Measurements from ENCODE around the gene ENTPD5. TPM values are rescaled to one million over a fixed set of nuclear protein-coding genes. Genes with fewer than 3 reads are reported as not detected.

ENTPD5 gene
- total and polyA plus RNA-seq, 11 donors = 4.7 to 12.3 (median 6.7) TPM

DNA sequence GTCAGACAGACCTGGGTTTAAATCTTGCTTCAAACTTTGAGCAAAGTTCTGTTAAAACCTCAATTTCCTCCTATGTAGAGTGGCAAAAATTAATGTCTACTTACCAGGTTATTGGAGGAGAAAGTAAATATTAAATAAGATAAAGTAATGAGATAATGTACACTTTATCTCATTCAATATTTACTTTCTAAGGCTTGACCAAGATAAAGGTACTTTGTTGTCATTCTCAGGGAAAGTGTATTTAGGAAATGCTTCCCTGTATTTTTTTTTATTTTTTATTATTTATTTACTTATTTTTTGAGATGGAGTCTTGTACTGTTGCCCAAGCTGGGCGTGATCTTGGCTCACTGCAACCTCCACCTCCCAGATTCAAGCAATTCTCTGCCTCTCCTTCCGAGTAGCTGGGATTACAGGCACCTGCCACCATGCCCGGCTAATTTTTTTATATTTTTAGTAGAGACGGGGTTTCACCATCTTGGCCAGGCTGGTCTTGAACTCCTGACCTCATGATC, 73.9 kb downstream of the ENTPD5 start:
- Histone ChIP-seq H3K27ac (no peak overlapping the region), H3K4me3 (no peak overlapping the region), H3K27me3 (no peaks in the 10 kb centered on the region), H3K9me3 (no peaks in the 10 kb centered on the region), H3K4me1 (peaks cover 0 to 29% (median 4%) of the 10 kb centered on the region in 12 donors), H3K36me3 (peaks cover 0 to 64% (median 44%) of the 10 kb centered on the region in 9 donors)
- TF ChIP-seq, protein P1, sequence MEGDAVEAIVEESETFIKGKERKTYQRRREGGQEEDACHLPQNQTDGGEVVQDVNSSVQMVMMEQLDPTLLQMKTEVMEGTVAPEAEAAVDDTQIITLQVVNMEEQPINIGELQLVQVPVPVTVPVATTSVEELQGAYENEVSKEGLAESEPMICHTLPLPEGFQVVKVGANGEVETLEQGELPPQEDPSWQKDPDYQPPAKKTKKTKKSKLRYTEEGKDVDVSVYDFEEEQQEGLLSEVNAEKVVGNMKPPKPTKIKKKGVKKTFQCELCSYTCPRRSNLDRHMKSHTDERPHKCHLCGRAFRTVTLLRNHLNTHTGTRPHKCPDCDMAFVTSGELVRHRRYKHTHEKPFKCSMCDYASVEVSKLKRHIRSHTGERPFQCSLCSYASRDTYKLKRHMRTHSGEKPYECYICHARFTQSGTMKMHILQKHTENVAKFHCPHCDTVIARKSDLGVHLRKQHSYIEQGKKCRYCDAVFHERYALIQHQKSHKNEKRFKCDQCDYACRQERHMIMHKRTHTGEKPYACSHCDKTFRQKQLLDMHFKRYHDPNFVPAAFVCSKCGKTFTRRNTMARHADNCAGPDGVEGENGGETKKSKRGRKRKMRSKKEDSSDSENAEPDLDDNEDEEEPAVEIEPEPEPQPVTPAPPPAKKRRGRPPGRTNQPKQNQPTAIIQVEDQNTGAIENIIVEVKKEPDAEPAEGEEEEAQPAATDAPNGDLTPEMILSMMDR (IDR thresholded peaks at IDR 0.05) = no peak
- TF ChIP-seq POLR2A (IDR thresholded peaks at IDR 0.05) = no peak
- WGBS, 4 donors = 80 to 94% (median 87%) methylated on average over 4 of the region's 4 CpGs
- intact Hi-C loops (cut with DNase I) = no loop called here
- ATAC-seq = no peak
- no peak for DNase-seq

DNA sequence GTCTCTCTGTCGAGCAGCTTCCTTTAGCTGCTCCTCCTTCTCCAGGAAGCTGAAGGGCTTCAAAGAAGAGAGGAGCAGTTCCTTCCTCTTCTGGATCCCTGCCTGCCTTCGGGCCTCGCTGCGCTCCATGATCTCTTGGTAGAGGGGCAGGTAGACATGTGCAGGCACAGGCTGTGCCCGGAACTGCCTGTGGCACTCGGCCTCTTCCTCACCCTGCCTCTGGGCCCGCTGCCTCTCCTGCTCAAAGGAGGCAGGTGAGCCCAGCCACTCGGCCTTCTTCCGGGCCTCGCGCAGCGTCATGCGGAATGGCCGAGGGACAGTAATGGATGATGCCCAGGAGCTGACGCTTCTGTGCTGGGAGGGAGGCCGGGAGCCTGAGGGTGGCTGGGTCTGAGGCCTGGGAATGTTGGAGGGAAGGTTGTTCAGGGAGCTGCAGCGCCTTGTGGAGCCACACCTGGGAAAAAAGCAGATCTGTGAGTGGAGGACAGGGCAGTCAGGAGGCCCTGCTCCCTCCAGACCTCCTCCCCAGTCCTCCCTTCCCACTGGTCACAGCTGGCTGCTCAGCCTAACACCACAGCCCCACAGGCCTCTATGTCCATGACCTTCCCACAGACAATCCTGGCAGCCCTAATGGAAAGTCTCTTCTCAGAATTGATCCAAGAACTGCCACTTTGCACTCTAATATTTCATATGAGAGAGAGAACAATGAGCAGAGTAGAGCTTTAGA, 74.5 kb downstream of the ENTPD5 start:
- Histone ChIP-seq H3K36me3 (peaks cover 0 to 71% (median 51%) of the 10 kb centered on the region in 9 donors), H3K4me3 (no peak overlapping the region), H3K4me1 (peaks cover 0 to 29% (median 4%) of the 10 kb centered on the region in 12 donors), H3K9me3 (no peaks in the 10 kb centered on the region), H3K27me3 (no peaks in the 10 kb centered on the region), H3K27ac (peak overlapping the region in 1 of 12 donors; percentile 37)
- intact Hi-C loops (cut with DNase I) = no loop called here
- 84 to 96% (median 89%) methylated on average over 13 to 17 of the region's 17 CpGs for WGBS, 4 donors
- TF ChIP-seq POLR2A (IDR thresholded peaks at IDR 0.05) = no peak
- TF ChIP-seq, protein P1 (IDR thresholded peaks at IDR 0.05) = no peak
- ATAC-seq (no peak), DNase-seq (no peak)

DNA sequence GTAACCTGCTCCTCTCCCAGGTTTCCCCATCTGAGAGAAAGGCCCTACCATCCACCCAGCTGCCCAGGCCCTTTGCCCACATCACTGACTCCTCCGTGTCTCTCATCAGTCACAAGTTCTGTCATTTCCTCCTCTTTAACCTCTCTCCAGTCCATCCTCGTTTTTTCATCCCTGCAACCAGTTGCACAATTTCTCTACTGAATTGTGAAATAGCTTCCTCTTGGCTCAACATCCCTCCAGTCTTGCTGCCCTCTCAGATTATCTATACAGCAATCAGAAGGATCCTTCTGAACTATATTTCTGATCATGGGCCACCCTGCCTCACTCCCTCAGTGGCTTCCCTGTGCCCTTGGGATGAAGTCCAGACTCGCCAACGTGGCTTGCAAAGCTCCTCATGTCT, 76.0 kb downstream of the ENTPD5 start:
- Histone ChIP-seq H3K9me3 (no peaks in the 10 kb centered on the region), H3K36me3 (peaks cover 0 to 85% (median 57%) of the 10 kb centered on the region in 9 donors), H3K4me3 (no peak overlapping the region), H3K27me3 (no peaks in the 10 kb centered on the region), H3K27ac (peak overlapping the region in 1 of 12 donors; percentile 60), H3K4me1 (peaks cover 0 to 26% (median 0%) of the 10 kb centered on the region in 12 donors)
- ATAC-seq = peak in 3 of 4 donors; percentile 54 to 63 (median 60)
- no peak for TF ChIP-seq POLR2A (IDR thresholded peaks at IDR 0.05)
- TF ChIP-seq, protein P1 (IDR thresholded peaks at IDR 0.05) = no peak
- intact Hi-C loops (cut with DNase I) = no loop called here
- 59 to 74% (median 64%) methylated on average over 4 of the region's 4 CpGs for WGBS, 4 donors
- no peak for DNase-seq

DNA sequence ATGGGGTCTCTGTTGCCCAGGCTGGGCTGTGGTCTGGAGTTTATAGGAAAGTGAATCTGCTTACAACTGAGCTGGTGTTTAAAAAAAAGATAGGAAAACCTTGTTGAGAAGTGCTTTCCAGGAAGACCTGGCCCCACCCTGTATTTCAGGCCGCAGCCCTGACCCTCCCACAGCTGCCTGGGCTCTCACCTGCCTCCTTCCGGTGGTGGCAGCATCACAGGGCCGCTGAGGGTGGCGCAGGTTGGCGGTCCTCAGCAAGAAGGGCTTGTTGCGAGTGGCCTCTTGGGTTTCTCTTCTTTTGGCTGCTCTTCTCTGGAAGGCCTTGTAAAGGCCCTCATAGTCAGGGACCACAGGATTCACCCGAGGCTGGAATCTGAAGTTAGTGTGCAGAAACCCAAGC, 76.9 kb downstream of the ENTPD5 start:
- WGBS, 4 donors = 91 to 96% (median 93%) methylated on average over 2 to 7 of the region's 7 CpGs
- intact Hi-C loops (cut with DNase I) = no loop called here
- peaks cover 0 to 93% (median 66%) of the 10 kb centered on the region in 9 donors for H3K36me3 ChIP-seq
- no peaks in the 10 kb centered on the region for H3K9me3 ChIP-seq
- no peak overlapping the region for H3K4me3 ChIP-seq
- peaks cover 0 to 26% (median 0%) of the 10 kb centered on the region in 12 donors for H3K4me1 ChIP-seq
- DNase-seq = no peak
- ATAC-seq = no peak
- no peaks in the 10 kb centered on the region for H3K27me3 ChIP-seq
- TF ChIP-seq POLR2A (IDR thresholded peaks at IDR 0.05) = no peak
- TF ChIP-seq, protein P1 (IDR thresholded peaks at IDR 0.05) = no peak
- peak overlapping the region in 1 of 12 donors; percentile 60 for H3K27ac ChIP-seq

Data from heart left ventricle (tissue), 16 donors.